GM21526 (cell line): Measurements from ENCODE around the gene GPR37.

ENCODE experiments used
- ATAC-seq: cut with Tn5 transposase; IDR thresholded peaks from one replicate; pipeline ENCODE4 v1.9.1; 2021; ENCODE audit warnings: moderate library complexity; ENCODE audit not compliant: unreplicated experiment, low FRiP score

GPR37 gene

GRCh38 chr7:124781418-124781817 is 15.8 kb upstream of the GPR37 start:
- ATAC-seq = no peak

- no peak for ATAC-seq
Measured at GRCh38 chr7:124780608-124781007, 15.0 kb upstream of the GPR37 start.

DNA sequence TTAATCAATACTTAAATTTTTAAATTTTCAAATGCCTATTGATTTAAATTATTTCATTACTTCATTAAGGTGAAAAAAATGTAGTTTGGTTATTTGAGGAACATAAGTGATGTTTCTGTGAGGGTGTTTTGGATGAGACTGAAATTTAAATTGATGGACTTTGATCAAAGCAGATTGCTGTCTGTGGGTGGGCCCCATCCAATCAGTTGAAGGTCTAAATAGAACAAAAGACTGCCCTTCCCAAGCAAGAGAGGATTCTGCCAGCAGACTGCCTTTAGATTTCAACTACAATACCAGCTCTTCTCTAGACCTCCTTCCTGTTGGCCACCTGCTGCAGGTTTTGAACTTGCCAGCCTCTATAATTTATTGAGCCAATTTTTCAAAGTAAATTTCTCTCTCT is 14.5 kb upstream of the GPR37 start:
- ATAC-seq = no peak

- no peak for ATAC-seq
Measured at GRCh38 chr7:124779620-124780019, 14.0 kb upstream of the GPR37 start.

DNA sequence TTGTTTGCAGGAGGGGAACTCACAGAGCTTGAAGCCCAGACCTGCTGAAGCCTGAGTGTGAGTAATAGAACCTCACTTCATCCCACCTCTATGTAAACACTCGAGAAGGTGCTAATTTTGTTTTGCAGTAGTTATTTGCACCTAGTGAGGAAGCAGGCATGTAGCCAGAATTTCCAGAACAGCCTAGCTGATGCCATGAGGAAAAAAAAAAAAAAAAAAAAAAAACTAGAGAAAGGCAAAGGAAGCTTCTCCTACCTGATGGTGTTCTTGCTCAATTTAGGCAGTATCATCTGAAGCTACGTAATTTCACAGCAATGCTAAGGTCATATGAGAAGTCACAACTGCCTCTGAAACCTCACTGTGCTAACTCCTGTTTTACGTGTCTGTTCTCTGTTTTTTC is 13.6 kb upstream of the GPR37 start:
- no peak for ATAC-seq

- ATAC-seq = no peak
Measured at GRCh38 chr7:124777268-124777667, 11.7 kb upstream of the GPR37 start.

- no peak for ATAC-seq
Measured at GRCh38 chr7:124776153-124776552, 10.6 kb upstream of the GPR37 start.

- no peak for ATAC-seq
Measured at GRCh38 chr7:124775422-124775821, 9.8 kb upstream of the GPR37 start.

- no peak for ATAC-seq
Measured at GRCh38 chr7:124773938-124774337, 8.3 kb upstream of the GPR37 start.

GRCh38 chr7:124773339-124773738 is 7.7 kb upstream of the GPR37 start:
- ATAC-seq = no peak

GRCh38 chr7:124769136-124769535 is 3.5 kb upstream of the GPR37 start:
- ATAC-seq = no peak

GRCh38 chr7:124768525-124768924 is 2.9 kb upstream of the GPR37 start:
- ATAC-seq = no peak

- no peak for ATAC-seq
Measured at GRCh38 chr7:124764847-124765400, 668 bp downstream of the GPR37 start.

- no peak for ATAC-seq
Measured at GRCh38 chr7:124764051-124764846, 1.3 kb downstream of the GPR37 start.

DNA sequence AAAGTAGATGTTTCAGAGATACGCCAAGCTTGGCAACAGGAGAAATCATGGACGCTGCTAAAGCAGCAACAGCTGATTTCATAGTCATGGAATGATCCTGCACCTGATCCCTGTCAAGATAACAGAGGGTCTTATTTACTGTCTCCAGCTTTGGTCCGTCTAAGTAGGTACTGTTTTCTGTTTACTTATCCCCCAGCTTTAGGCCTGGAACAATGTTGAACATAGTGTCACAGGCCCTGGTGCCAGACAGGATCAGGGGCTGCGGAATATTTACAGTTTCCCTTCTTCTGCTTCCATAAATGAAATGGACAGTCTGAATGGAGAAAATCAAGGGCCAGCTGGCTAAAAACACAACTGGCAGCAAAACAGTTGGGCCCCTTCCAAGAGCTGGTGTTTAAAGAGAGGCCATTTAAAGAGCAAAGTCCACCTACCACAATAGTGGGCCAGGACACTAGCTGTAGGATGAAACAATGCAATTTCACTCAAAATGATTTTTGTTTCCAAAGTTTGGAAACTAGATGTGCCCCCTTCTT is 2.9 kb downstream of the GPR37 start:
- ATAC-seq = no peak

DNA sequence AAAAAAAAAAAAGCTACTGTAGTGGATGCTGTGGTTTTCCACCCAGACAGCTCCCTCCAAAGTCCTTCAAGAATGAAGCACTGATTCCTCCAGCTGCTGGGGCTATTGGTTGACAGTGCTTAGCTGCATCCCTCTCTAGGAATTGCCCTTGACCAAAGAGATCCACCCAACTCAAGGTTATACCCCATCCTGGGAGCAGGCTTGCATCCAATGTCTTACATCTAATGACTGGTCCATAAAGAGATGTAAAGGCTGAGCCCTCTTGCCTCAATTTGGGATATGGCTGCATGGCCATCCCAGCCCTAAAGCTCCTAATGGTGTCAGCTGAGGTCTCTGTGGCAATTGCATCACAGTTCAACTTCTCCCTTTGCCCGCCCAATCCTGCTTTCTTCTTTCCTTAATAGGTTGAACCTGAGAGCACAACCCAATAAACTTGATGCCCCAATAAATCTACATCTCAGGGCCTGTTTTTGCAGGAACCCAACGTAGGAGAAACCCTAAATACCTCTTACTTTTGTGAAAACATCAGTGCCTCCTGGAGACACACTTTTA is 4.4 kb downstream of the GPR37 start:
- ATAC-seq = no peak

GRCh38 chr7:124758327-124758726 is 7.3 kb downstream of the GPR37 start:
- ATAC-seq = no peak

GRCh38 chr7:124754576-124755268 is 10.9 kb downstream of the GPR37 start:
- no peak for ATAC-seq

- no peak for ATAC-seq
Measured at GRCh38 chr7:124752310-124752709, 13.3 kb downstream of the GPR37 start.

DNA sequence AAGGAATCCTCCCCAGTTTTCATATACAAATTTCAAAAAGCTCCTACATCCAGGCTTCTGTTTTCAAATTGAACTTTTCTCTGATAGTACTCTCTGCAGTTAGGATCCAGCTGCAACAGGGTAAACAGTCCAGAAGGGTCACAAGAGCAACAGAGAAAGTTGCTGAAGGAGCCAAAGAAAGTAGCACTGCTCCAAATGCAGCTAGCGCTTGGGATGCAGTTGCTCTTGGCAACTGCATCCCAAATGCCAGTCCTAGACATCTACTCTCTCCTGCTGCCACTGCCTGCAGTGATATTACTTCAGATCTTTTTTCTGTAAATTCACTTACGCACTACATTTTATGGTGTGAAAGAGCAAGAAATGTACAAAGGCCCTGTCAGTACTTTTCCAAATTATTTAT is 14.6 kb downstream of the GPR37 start:
- no peak for ATAC-seq

DNA sequence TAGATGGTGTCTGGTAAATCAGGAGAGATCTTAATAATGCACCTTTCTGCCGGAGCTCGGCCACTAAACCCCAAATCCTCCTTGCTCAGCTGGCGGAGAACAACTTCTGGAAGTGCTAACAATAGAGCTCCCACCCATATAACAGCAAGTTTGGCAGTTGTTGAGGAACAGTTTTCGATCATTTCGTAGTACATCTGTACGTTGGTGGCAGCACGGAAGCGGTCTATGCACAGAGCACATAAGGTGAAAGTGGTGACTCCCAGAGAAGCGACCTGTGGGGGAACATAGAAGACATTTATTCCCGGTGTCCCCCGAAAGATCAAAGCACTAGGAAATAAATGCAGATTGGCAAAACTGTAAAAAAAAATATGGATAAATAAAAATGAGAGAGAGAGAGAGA is 18.5 kb downstream of the GPR37 start:
- ATAC-seq = no peak
